HEK293 (cell line): ENCODE results near the gene CCL4.

ENCODE experiments used
- GLI2 ChIP-seq: fragments of 450-650 bp; formaldehyde crosslinking; IDR thresholded peaks from 2 replicates; pipeline ENCODE4; 2017; ENCODE audit warnings: missing biosample characterization, missing genetic modification characterization, low read depth, borderline replicate concordance
- IKZF3 ChIP-seq: fragments of 450-650 bp; IDR thresholded peaks from 2 replicates; pipeline ENCODE4 v1.5.0; 2018; ENCODE audit warnings: missing biosample characterization, mild to moderate bottlenecking, missing genetic modification characterization, moderate library complexity
- MZF1 ChIP-seq: fragments of 450-650 bp; formaldehyde crosslinking; IDR thresholded peaks from 2 replicates; pipeline ENCODE4 v1.5.1; 2017; ENCODE audit warnings: missing biosample characterization, missing genetic modification characterization, borderline replicate concordance
- PRDM2 ChIP-seq: fragments of 450-650 bp; formaldehyde crosslinking; IDR thresholded peaks from 2 replicates; pipeline ENCODE4 v1.5.1; 2016; ENCODE audit warnings: missing biosample characterization, missing genetic modification characterization, borderline replicate concordance
- TRIM28 ChIP-seq: IDR thresholded peaks from 2 replicates; pipeline ENCODE4 v1.6.1; 2011; ENCODE audit warnings: low read length, control low read depth, borderline replicate concordance
- YY1 ChIP-seq: fragments of 450-650 bp; formaldehyde crosslinking; IDR thresholded peaks from 2 replicates; pipeline ENCODE4 v1.5.1; 2018; ENCODE audit warnings: missing biosample characterization, missing genetic modification characterization
- ZNF138 ChIP-seq: fragments of 450-650 bp; formaldehyde crosslinking; IDR thresholded peaks from 2 replicates; pipeline ENCODE4 v1.5.1; 2016; ENCODE audit warnings: missing biosample characterization, missing genetic modification characterization, borderline replicate concordance
- ZNF366 ChIP-seq: fragments of 450-650 bp; formaldehyde crosslinking; conservative IDR thresholded peaks from 2 replicates; pipeline ENCODE4 v1.5.1; 2016; ENCODE audit warnings: missing biosample characterization, missing genetic modification characterization
- ZNF404 ChIP-seq: fragments of 450-650 bp; formaldehyde crosslinking; IDR thresholded peaks from 2 replicates; pipeline ENCODE4 v1.5.1; 2017; ENCODE audit warnings: missing biosample characterization, missing genetic modification characterization
- ZNF48 ChIP-seq: fragments of 450-650 bp; formaldehyde crosslinking; IDR thresholded peaks from 2 replicates; pipeline ENCODE4 v1.5.1; 2016; ENCODE audit warnings: missing biosample characterization, missing genetic modification characterization
- ZNF548 ChIP-seq: fragments of 450-650 bp; formaldehyde crosslinking; IDR thresholded peaks from 2 replicates; pipeline ENCODE4 v1.5.1; 2016; ENCODE audit warnings: missing biosample characterization, missing genetic modification characterization
- ZNF558 ChIP-seq: fragments of 450-650 bp; formaldehyde crosslinking; IDR thresholded peaks from 2 replicates; pipeline ENCODE4 v1.5.1; 2016; ENCODE audit warnings: missing biosample characterization, missing genetic modification characterization
- ZNF561 ChIP-seq: fragments of 450-650 bp; IDR thresholded peaks from 2 replicates; pipeline ENCODE4 v1.5.1; 2018; ENCODE audit warnings: missing biosample characterization, missing genetic modification characterization, borderline replicate concordance
- ZNF596 ChIP-seq: fragments of 450-650 bp; IDR thresholded peaks from 2 replicates; pipeline ENCODE4 v1.5.0; 2018; ENCODE audit warnings: missing biosample characterization, mild to moderate bottlenecking, missing genetic modification characterization, moderate library complexity
- ZNF639 ChIP-seq: fragments of 450-650 bp; formaldehyde crosslinking; IDR thresholded peaks from 2 replicates; pipeline ENCODE4 v1.5.1; 2016; ENCODE audit warnings: missing biosample characterization, missing genetic modification characterization
- TF ChIP-seq, protein P1 (sequence below): fragments of 450-650 bp; formaldehyde crosslinking; IDR thresholded peaks from 2 replicates; pipeline ENCODE4 v1.5.1; 2016; ENCODE audit warnings: missing biosample characterization, missing genetic modification characterization
- TF ChIP-seq, protein P2 (sequence below): fragments of 450-650 bp; formaldehyde crosslinking; IDR thresholded peaks from 2 replicates; pipeline ENCODE4 v1.5.1; 2016; ENCODE audit warnings: missing biosample characterization, missing genetic modification characterization
- TF ChIP-seq, protein P3 (sequence below): fragments of 450-650 bp; formaldehyde crosslinking; IDR thresholded peaks from 2 replicates; pipeline ENCODE4 v1.5.1; 2016; ENCODE audit warnings: missing biosample characterization, missing genetic modification characterization

Gene CCL4

DNA sequence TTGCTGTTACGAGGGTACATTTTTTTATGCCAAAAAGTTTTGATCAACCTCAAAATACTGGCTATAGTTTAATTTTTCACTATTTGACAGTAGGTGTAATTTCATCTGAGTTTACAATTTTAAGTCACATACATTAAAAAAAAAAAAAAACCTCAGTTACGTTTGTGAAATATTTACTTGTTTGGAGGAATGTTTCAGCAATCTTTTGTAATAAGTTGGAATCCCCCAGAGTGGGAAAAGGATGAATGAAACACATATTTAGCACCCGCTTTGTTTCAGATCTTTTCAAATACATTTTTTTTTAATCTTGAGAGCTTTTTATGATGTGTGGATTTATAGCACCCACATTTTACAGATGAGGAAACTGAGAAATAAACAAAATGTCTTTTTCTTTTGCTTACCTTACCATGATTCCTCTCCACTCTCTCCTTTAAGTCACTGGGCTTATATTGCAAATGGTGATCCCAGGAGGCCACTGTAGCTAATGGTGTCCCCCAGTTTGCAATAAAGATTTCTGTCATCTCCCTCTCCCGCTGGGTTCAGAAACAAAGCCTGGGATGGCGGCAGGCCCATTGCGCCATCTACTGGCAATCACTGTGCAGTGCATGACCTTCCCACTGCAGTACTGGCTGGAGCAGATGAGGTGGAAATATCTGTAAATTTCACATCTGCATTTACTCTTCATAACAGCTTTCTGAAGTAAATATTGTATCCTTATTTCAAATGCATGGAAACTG lies 45.1 kb downstream of the CCL4 start (continued):
- no peak for TF ChIP-seq PRDM2
- TF ChIP-seq ZNF404 (tag by site-specific recombination), result no peak
- peak; percentile 94 for TF ChIP-seq YY1
- no peak for TF ChIP-seq ZNF48 (tag by site-specific recombination)
- TF ChIP-seq TRIM28, result peak; percentile 80
- TF ChIP-seq, protein P1, sequence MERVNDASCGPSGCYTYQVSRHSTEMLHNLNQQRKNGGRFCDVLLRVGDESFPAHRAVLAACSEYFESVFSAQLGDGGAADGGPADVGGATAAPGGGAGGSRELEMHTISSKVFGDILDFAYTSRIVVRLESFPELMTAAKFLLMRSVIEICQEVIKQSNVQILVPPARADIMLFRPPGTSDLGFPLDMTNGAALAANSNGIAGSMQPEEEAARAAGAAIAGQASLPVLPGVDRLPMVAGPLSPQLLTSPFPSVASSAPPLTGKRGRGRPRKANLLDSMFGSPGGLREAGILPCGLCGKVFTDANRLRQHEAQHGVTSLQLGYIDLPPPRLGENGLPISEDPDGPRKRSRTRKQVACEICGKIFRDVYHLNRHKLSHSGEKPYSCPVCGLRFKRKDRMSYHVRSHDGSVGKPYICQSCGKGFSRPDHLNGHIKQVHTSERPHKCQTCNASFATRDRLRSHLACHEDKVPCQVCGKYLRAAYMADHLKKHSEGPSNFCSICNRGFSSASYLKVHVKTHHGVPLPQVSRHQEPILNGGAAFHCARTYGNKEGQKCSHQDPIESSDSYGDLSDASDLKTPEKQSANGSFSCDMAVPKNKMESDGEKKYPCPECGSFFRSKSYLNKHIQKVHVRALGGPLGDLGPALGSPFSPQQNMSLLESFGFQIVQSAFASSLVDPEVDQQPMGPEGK (tag by site-specific recombination), result peak; percentile 66
- TF ChIP-seq ZNF558, result peak; percentile 64
- TF ChIP-seq, protein P2, sequence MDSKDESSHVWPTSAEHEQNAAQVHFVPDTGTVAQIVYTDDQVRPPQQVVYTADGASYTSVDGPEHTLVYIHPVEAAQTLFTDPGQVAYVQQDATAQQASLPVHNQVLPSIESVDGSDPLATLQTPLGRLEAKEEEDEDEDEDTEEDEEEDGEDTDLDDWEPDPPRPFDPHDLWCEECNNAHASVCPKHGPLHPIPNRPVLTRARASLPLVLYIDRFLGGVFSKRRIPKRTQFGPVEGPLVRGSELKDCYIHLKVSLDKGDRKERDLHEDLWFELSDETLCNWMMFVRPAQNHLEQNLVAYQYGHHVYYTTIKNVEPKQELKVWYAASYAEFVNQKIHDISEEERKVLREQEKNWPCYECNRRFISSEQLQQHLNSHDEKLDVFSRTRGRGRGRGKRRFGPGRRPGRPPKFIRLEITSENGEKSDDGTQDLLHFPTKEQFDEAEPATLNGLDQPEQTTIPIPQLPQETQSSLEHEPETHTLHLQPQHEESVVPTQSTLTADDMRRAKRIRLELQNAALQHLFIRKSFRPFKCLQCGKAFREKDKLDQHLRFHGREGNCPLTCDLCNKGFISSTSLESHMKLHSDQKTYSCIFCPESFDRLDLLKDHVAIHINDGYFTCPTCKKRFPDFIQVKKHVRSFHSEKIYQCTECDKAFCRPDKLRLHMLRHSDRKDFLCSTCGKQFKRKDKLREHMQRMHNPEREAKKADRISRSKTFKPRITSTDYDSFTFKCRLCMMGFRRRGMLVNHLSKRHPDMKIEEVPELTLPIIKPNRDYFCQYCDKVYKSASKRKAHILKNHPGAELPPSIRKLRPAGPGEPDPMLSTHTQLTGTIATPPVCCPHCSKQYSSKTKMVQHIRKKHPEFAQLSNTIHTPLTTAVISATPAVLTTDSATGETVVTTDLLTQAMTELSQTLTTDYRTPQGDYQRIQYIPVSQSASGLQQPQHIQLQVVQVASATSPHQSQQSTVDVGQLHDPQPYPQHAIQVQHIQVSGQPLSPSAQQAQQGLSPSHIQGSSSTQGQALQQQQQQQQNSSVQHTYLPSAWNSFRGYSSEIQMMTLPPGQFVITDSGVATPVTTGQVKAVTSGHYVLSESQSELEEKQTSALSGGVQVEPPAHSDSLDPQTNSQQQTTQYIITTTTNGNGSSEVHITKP (tag by site-specific recombination), result peak; percentile 71
- peak; percentile 46; the same call in 1 of the 2 replicates for TF ChIP-seq MZF1 (tag by site-specific recombination)
- TF ChIP-seq, protein P3, sequence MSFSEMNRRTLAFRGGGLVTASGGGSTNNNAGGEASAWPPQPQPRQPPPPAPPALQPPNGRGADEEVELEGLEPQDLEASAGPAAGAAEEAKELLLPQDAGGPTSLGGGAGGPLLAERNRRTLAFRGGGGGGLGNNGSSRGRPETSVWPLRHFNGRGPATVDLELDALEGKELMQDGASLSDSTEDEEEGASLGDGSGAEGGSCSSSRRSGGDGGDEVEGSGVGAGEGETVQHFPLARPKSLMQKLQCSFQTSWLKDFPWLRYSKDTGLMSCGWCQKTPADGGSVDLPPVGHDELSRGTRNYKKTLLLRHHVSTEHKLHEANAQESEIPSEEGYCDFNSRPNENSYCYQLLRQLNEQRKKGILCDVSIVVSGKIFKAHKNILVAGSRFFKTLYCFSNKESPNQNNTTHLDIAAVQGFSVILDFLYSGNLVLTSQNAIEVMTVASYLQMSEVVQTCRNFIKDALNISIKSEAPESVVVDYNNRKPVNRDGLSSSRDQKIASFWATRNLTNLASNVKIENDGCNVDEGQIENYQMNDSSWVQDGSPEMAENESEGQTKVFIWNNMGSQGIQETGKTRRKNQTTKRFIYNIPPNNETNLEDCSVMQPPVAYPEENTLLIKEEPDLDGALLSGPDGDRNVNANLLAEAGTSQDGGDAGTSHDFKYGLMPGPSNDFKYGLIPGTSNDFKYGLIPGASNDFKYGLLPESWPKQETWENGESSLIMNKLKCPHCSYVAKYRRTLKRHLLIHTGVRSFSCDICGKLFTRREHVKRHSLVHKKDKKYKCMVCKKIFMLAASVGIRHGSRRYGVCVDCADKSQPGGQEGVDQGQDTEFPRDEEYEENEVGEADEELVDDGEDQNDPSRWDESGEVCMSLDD (tag by site-specific recombination), result 0 out of 2 replicates have a peak, but pooled peaks have one; percentile 49
- no peak for TF ChIP-seq ZNF138 (tag by site-specific recombination)
- peak; percentile 26; the same call in 1 of the 2 replicates for TF ChIP-seq ZNF548
- TF ChIP-seq IKZF3 (tag by site-specific recombination), result peak; percentile 86
- TF ChIP-seq ZNF639 (tag by site-specific recombination), result no peak
- 0 out of 2 replicates have a peak, but pooled peaks have one; percentile 58 for TF ChIP-seq ZNF561 (tag by site-specific recombination)
- TF ChIP-seq GLI2 (tag by site-specific recombination), result 0 out of 2 replicates have a peak, but pooled peaks have one; percentile 6
- 0 out of 2 replicates have a peak, but pooled peaks have one; percentile 32 for TF ChIP-seq ZNF596 (tag by site-specific recombination)
- 0 out of 2 replicates have a peak, but pooled peaks have one; percentile 31 for TF ChIP-seq ZNF366 (tag by site-specific recombination)
